HEK293 (cell line): Measurements from ENCODE around the gene GPHA2.

Source experiments
- CTCF ChIA-PET: fragments of 350-600 bp; formaldehyde crosslinking; extraction: SDS; loops from one replicate; lab custom pipeline; 2021; ENCODE audit warnings: antibody characterized with exemption; lab: Yijun Ruan, JAX
- POLR2A ChIA-PET: fragments of 300-600 bp; formaldehyde crosslinking; extraction: SDS; loops from one replicate; lab custom pipeline; 2020; ENCODE audit warnings: antibody characterized with exemption, inconsistent platforms; lab: Yijun Ruan, JAX
- H3K27ac ChIP-seq: fragments of 200-500 bp; sonication (Bioruptor generic); 2 replicates; pipeline ENCODE4 v1.5.1; 2014; ENCODE audit warnings: low read depth, low read length, control low read depth, inconsistent platforms; ENCODE audit errors: extremely low read depth
- H3K36me3 ChIP-seq, 2 experiments: fragments of 200-500 bp in 1 of 2; sonication (Bioruptor generic) in 1 of 2; 1 replicate in 1 of 2; 2 replicates in 1 of 2; pipeline ENCODE4 v1.5.1; 2014 to 2017; ENCODE audit warnings: inconsistent platforms in 2 of 2, low read length in 2 of 2; ENCODE audit not compliant: control insufficient read depth in 2 of 2, insufficient read depth in 1 of 2
- H3K4me1 ChIP-seq: fragments of 200-500 bp; sonication (Bioruptor generic); 2 replicates; pipeline ENCODE4 v1.5.1; 2014; ENCODE audit warnings: mild to moderate bottlenecking, low read length, inconsistent platforms; ENCODE audit not compliant: control insufficient read depth, insufficient read depth
- H3K4me3 ChIP-seq: 2 replicates; pipeline ENCODE4 v1.5.1; 2011; ENCODE audit warnings: low read depth, mild to moderate bottlenecking, control low read depth, low read length, moderate library complexity
- H3K9me3 ChIP-seq: fragments of 200-500 bp; sonication (Bioruptor generic); 2 replicates; pipeline ENCODE4 v1.5.1; 2014; ENCODE audit warnings: low read depth, low read length, inconsistent platforms; ENCODE audit not compliant: control insufficient read depth, insufficient read depth
- ELK4 ChIP-seq: IDR thresholded peaks from 2 replicates; pipeline ENCODE4 v1.6.1; 2011; ENCODE audit warnings: mild to moderate bottlenecking, low read depth, low read length, borderline replicate concordance
- IKZF3 ChIP-seq: fragments of 450-650 bp; IDR thresholded peaks from 2 replicates; pipeline ENCODE4 v1.5.0; 2018; ENCODE audit warnings: missing biosample characterization, mild to moderate bottlenecking, missing genetic modification characterization, moderate library complexity
- KLF10 ChIP-seq: fragments of 450-650 bp; IDR thresholded peaks from 2 replicates; pipeline ENCODE4 v1.5.1; 2018; ENCODE audit warnings: missing biosample characterization, mild to moderate bottlenecking, missing genetic modification characterization
- KLF9 ChIP-seq: fragments of 450-650 bp; formaldehyde crosslinking; IDR thresholded peaks from 2 replicates; pipeline ENCODE4 v1.5.1; 2016; ENCODE audit warnings: missing biosample characterization, missing genetic modification characterization, low read depth
- PATZ1 ChIP-seq: fragments of 450-650 bp; formaldehyde crosslinking; IDR thresholded peaks from 2 replicates; pipeline ENCODE4 v1.5.1; 2016; ENCODE audit warnings: missing biosample characterization, missing genetic modification characterization
- SP2 ChIP-seq: fragments of 450-650 bp; formaldehyde crosslinking; IDR thresholded peaks from 2 replicates; pipeline ENCODE4 v1.5.1; 2016; ENCODE audit warnings: missing biosample characterization, missing genetic modification characterization
- SP7 ChIP-seq: fragments of 450-650 bp; formaldehyde crosslinking; IDR thresholded peaks from 2 replicates; pipeline ENCODE4 v1.5.1; 2016; ENCODE audit warnings: missing biosample characterization, missing genetic modification characterization
- ZBTB20 ChIP-seq: fragments of 450-650 bp; formaldehyde crosslinking; IDR thresholded peaks from 2 replicates; pipeline ENCODE4 v1.5.1; 2016; ENCODE audit warnings: missing biosample characterization, missing genetic modification characterization
- ZBTB26 ChIP-seq: fragments of 450-650 bp; formaldehyde crosslinking; optimal IDR thresholded peaks from 2 replicates; pipeline ENCODE3; 2016; ENCODE audit warnings: missing biosample characterization, mild to moderate bottlenecking, missing genetic modification characterization
- ZFP41 ChIP-seq: fragments of 450-650 bp; formaldehyde crosslinking; IDR thresholded peaks from 2 replicates; pipeline ENCODE4 v1.5.1; 2016; ENCODE audit warnings: missing biosample characterization, missing genetic modification characterization, borderline replicate concordance
- ZNF221 ChIP-seq: fragments of 450-650 bp; formaldehyde crosslinking; IDR thresholded peaks from 2 replicates; pipeline ENCODE4 v1.5.1; 2017; ENCODE audit warnings: missing biosample characterization, missing genetic modification characterization, borderline replicate concordance
- ZNF239 ChIP-seq: fragments of 450-650 bp; formaldehyde crosslinking; IDR thresholded peaks from 2 replicates; pipeline ENCODE4 v1.5.1; 2016; ENCODE audit warnings: missing biosample characterization, missing genetic modification characterization
- ZNF324 ChIP-seq: fragments of 450-650 bp; formaldehyde crosslinking; IDR thresholded peaks from 2 replicates; pipeline ENCODE4 v1.5.1; 2016; ENCODE audit warnings: missing biosample characterization, missing genetic modification characterization
- ZNF341 ChIP-seq: fragments of 450-650 bp; formaldehyde crosslinking; IDR thresholded peaks from 2 replicates; pipeline ENCODE4; 2016; ENCODE audit warnings: low read depth, missing biosample characterization, missing genetic modification characterization
- ZNF366 ChIP-seq: fragments of 450-650 bp; formaldehyde crosslinking; conservative IDR thresholded peaks from 2 replicates; pipeline ENCODE4 v1.5.1; 2016; ENCODE audit warnings: missing biosample characterization, missing genetic modification characterization
- ZNF391 ChIP-seq: fragments of 450-650 bp; formaldehyde crosslinking; IDR thresholded peaks from 2 replicates; pipeline ENCODE4 v1.5.1; 2016; ENCODE audit warnings: low read depth, missing biosample characterization, missing genetic modification characterization, borderline replicate concordance
- ZNF561 ChIP-seq: fragments of 450-650 bp; IDR thresholded peaks from 2 replicates; pipeline ENCODE4 v1.5.1; 2018; ENCODE audit warnings: missing biosample characterization, missing genetic modification characterization, borderline replicate concordance
- ZNF585B ChIP-seq: fragments of 450-650 bp; formaldehyde crosslinking; IDR thresholded peaks from 2 replicates; pipeline ENCODE4 v1.5.1; 2016; ENCODE audit warnings: missing biosample characterization, missing genetic modification characterization
- ZNF623 ChIP-seq: fragments of 450-650 bp; formaldehyde crosslinking; IDR thresholded peaks from 2 replicates; pipeline ENCODE4 v1.5.1; 2016; ENCODE audit warnings: missing biosample characterization, missing genetic modification characterization
- ZNF624 ChIP-seq: fragments of 450-650 bp; formaldehyde crosslinking; IDR thresholded peaks from 2 replicates; pipeline ENCODE4 v1.5.1; 2017; ENCODE audit warnings: missing biosample characterization, missing genetic modification characterization
- ZNF645 ChIP-seq: fragments of 450-650 bp; formaldehyde crosslinking; IDR thresholded peaks from 2 replicates; pipeline ENCODE4; 2016; ENCODE audit warnings: missing biosample characterization, missing genetic modification characterization
- ZSCAN30 ChIP-seq: fragments of 450-650 bp; IDR thresholded peaks from 2 replicates; pipeline ENCODE4 v1.5.1; 2018; ENCODE audit warnings: missing biosample characterization, mild to moderate bottlenecking, missing genetic modification characterization, moderate library complexity
- TF ChIP-seq, protein P1 (sequence below): fragments of 450-650 bp; formaldehyde crosslinking; IDR thresholded peaks from 2 replicates; pipeline ENCODE4 v1.5.1; 2017; ENCODE audit warnings: missing biosample characterization, missing genetic modification characterization
- TF ChIP-seq, protein P2 (sequence below): sonication (generic); formaldehyde crosslinking; IDR thresholded peaks from 2 replicates; pipeline ENCODE4 v1.8.1; 2022; ENCODE audit warnings: mild to moderate bottlenecking, moderate library complexity, missing genetic modification reagents

The GPHA2 gene

DNA sequence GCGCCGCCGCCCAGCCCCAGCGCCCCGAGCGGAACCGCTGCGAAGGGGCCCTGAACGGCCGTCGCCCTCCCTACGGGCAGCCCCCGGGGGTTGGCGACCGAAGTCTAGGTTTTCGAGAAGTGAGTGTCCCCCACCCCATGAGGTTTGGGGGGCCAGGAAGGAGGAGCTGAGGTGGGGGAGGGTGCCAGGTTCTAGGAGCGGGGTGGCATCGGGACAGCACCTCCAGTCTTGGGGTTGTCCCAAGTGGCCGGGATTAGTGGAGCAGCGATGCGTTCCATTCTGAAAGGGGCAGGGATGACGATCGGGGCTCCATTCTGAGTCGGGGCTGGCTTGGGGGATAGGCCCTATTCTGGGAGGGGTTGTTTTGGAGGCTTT lies 10.8 kb downstream of the GPHA2 start:
- no peaks in the 10 kb centered on the region for H3K9me3 ChIP-seq
- H3K4me3 ChIP-seq = peak overlapping the region; percentile 67
- CTCF ChIA-PET = interaction anchor here (0.6 to 1.1 kb wide), 2 partner anchors 10 to 138 kb away, joined by 3 read pairs; no protein-coding TSS in a partner anchor
- H3K4me1 ChIP-seq = no peaks in the 10 kb centered on the region
- TF ChIP-seq ZNF585B (tag by site-specific recombination) = no peak
- no peak for TF ChIP-seq ELK4
- peak; percentile 10; the same call in 1 of the 2 replicates for TF ChIP-seq SP2 (tag by site-specific recombination)
- 0 out of 2 replicates have a peak, but pooled peaks have one; percentile 2 for TF ChIP-seq ZNF561 (tag by site-specific recombination)
- TF ChIP-seq ZBTB20 (tag by site-specific recombination) = peak; percentile 43
- no peak for TF ChIP-seq ZNF221 (tag by site-specific recombination)
- no peak for TF ChIP-seq ZNF366 (tag by site-specific recombination)
- no peak for TF ChIP-seq ZFP41 (tag by site-specific recombination)
- H3K36me3 ChIP-seq = peaks cover 0 to 25% of the 10 kb centered on the region in 2 experiments; a peak in 1 of 3 replicates
- peak overlapping the region; percentile 62; the same call in 1 of the 2 replicates for H3K27ac ChIP-seq
- POLR2A ChIA-PET = interaction anchor here (1.0 to 2.0 kb wide), 5 partner anchors 9 to 146 kb away, joined by 3 to 8 read pairs (median 4); partner anchors contain the start of genes BATF2, GPHA2 and SF1

DNA sequence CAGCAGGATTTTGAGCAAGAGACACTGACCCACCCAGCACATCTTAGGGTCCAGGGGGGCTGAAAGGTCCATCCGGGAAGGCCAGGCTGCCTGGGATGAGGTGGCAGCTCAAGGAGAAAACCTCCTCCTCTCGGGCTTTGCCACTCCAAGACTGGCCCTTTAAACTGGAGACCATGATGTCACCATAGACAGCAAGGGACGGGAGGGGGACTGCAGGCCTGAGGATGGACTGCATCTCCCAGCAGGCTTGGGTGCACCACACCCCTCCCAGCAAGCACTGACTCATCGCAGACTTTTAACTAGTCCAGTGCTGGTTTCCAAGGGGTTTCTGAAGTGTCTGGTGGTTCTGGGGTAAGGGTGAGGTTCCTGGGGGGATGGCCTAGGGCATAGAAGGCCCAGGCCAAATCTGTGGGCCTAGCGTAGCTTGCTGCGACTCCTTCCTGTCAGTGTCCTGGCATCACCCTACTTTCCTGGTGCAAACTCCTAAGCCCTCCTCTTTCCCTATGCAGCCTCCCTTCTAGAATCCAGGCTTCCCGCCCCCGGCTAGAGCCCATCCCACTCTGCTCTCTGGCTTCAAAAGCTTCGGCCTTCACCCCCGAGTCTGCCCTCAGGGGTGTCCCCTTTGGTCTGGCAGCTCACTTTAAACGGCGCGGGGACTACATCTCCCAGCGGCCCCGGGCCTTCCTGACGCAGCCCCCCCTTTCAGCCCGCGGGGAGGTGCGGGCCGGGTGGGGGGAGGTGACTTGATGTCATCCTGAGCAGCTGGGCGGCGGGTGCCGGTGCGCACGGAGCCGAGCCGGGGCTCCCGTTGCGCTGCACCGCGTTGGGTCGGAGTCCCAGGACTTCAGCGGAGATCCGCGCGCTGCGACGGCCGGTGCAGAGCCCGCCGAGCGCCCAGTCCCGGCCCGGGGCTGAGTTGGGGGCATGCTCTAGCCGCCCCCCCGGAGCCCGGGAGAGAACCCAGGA lies 11.5 kb downstream of the GPHA2 start, which contains the start of gene PPP2R5B:
Gene PPP2R5B (plus strand): TSS at position 746 of the 966 bp plus-strand sequence. CDS start 1,046 bp downstream, outside the sequence.
- peaks cover 0 to 18% of the 10 kb centered on the region in 2 experiments; a peak in 1 of 3 replicates for H3K36me3 ChIP-seq
- ChIA-PET POLR2A (interaction anchor here (1.0 to 2.0 kb wide), 7 partner anchors 9 to 146 kb away, joined by 3 to 8 read pairs (median 4); partner anchors contain the start of genes ARL2, BATF2 and SF1), CTCF (interaction anchor here (0.7 to 1.1 kb wide), 2 partner anchors 138 to 248 kb away, joined by 3 read pairs; no protein-coding TSS in a partner anchor)
- H3K4me3 ChIP-seq = peak within 1 kb of the TSS; percentile 67
- H3K27ac ChIP-seq = peak within 1 kb of the TSS; percentile 62
- no peaks in the 10 kb centered on the region for H3K9me3 ChIP-seq
- H3K4me1 ChIP-seq = no peaks in the 10 kb centered on the region
- peak; percentile 97 for TF ChIP-seq PATZ1 (tag by site-specific recombination)
- peak; percentile 80; the same call in 1 of the 2 replicates for TF ChIP-seq ZNF324 (tag by site-specific recombination)
- TF ChIP-seq KLF10 (tag by site-specific recombination) = peak; percentile 94
- TF ChIP-seq ZNF239 = no peak
- no peak for TF ChIP-seq ZNF645 (tag by site-specific recombination)
- peak; percentile 65 for TF ChIP-seq ZBTB26 (tag by site-specific recombination)
- TF ChIP-seq ZSCAN30 = 0 out of 2 replicates have a peak, but pooled peaks have one; percentile 12
- TF ChIP-seq, protein P1, sequence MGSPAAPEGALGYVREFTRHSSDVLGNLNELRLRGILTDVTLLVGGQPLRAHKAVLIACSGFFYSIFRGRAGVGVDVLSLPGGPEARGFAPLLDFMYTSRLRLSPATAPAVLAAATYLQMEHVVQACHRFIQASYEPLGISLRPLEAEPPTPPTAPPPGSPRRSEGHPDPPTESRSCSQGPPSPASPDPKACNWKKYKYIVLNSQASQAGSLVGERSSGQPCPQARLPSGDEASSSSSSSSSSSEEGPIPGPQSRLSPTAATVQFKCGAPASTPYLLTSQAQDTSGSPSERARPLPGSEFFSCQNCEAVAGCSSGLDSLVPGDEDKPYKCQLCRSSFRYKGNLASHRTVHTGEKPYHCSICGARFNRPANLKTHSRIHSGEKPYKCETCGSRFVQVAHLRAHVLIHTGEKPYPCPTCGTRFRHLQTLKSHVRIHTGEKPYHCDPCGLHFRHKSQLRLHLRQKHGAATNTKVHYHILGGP (tag by site-specific recombination) = no peak
- no peak for TF ChIP-seq IKZF3 (tag by site-specific recombination)
- TF ChIP-seq KLF9 (tag by site-specific recombination) = peak; percentile 92
- no peak for TF ChIP-seq ZNF624 (tag by site-specific recombination)
- TF ChIP-seq ZNF391 (tag by site-specific recombination) = no peak
- 0 out of 2 replicates have a peak, but pooled peaks have one; percentile 18 for TF ChIP-seq ZNF623 (tag by site-specific recombination)
- TF ChIP-seq, protein P2, sequence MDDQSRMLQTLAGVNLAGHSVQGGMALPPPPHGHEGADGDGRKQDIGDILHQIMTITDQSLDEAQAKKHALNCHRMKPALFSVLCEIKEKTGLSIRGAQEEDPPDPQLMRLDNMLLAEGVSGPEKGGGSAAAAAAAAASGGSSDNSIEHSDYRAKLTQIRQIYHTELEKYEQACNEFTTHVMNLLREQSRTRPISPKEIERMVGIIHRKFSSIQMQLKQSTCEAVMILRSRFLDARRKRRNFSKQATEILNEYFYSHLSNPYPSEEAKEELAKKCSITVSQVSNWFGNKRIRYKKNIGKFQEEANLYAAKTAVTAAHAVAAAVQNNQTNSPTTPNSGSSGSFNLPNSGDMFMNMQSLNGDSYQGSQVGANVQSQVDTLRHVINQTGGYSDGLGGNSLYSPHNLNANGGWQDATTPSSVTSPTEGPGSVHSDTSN (CRISPR knock-in tag) = no peak
- TF ChIP-seq ZNF341 = peak; percentile 95
- TF ChIP-seq SP7 (tag by site-specific recombination) = peak; percentile 78
